ENCODE data around the gene GOLGA6A. TPM values are rescaled to one million over a fixed set of nuclear protein-coding genes. Genes with fewer than 3 reads are reported as not detected.
"Not testable (repeated sequence)": the region's sequence is repeated elsewhere in the genome, so short reads cannot be mapped to it uniquely, and the experiment has no call there.

The GOLGA6A gene
- total and polyA plus RNA-seq, 2 donors, result 0.06 TPM; not detected in 1

DNA sequence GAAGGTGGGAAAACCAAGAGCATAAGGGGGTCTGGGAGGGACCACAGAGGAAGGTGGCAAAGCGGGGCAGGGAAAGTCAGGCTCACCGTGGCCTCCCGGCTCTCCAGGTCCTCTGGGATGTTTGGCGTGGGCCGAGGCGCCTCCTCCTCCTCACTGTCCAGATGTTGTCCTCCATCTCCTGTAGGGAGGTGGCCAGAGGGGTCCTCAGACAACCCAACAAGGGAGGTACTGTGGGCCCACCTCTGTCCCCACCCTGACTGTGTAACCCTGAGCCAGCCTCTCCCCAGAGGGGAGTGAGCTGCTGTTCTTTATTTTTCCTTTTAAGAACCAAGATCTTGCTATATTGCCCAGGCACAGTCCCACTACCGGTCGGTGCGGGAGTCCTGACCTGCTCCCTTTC is 10.2 kb downstream of the GOLGA6A start:
- H3K27ac ChIP-seq (ENCODE audit: low read depth); H3K4me3 ChIP-seq (ENCODE audit: low read depth, low read length); H3K36me3 ChIP-seq (ENCODE audit: insufficient read depth); H3K4me1 ChIP-seq (ENCODE audit: insufficient read depth); DNase-seq (ENCODE audit: extremely low spot score): not testable (repeated sequence)
- no CpG with 5 or more reads among the region's 9 CpGs for WGBS

DNA sequence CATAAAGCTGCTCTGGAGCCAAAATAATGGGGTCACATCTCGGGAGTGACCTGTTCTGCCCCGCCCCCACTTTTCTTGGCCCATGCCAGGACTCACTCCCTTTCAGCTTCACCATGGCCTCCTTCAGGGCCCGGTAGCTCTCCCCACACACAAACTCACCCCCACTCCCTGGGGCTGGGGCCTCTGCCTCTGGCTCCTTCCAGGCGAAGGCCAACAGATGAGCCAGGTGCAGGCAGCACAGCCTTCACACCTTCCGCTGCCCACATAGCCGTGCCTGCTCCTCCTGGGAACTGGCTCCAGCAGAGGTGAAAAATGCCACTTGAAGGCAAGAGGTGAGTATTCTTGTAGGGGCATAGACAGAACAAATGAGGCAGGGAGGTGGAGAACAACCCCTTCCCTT is 10.7 kb downstream of the GOLGA6A start:
- not testable (repeated sequence) for H3K4me1 ChIP-seq (ENCODE audit: insufficient read depth); DNase-seq (ENCODE audit: extremely low spot score); H3K36me3 ChIP-seq (ENCODE audit: insufficient read depth); H3K4me3 ChIP-seq (ENCODE audit: low read depth, low read length); H3K27ac ChIP-seq (ENCODE audit: low read depth)
- WGBS, result 89% methylated on average over 4 of the region's 6 CpGs

DNA sequence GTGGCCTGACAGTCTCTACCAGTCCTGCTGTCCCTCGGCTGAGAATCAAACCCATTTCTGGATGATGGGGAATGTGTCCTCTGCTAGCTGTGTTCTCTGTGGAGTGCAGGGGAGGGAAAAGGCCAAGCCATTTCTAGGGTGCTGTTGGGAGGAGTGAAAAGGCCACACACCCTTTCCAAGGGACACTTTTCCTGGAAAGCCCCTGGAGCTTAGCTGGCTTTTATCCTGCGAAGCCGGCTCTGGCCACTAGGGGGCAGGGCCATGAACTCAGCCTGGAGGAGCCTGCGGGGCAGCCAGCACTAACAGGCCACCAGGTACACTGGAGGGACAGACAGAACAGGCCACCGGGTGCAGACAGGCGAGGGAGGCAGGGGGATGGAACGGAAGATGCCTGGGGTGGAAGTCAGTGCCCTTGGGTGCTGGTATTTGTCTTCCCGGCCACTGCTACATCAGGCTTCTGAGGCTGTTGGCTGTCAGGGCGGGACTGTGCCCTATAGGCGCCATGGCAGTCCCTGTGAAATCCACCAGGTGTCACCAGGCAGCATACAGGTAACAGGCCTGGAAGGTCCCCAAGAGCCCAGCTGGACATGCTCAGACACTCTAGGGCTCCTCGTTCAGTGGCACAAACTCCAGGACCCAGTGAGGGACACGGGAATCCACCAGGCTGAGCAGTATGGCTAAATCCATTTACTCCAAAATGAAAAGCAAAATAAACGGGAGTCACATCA is 16.5 kb downstream of the GOLGA6A start:
- DNase-seq (ENCODE audit: extremely low spot score); H3K27ac ChIP-seq (ENCODE audit: low read depth); H3K36me3 ChIP-seq (ENCODE audit: insufficient read depth); H3K4me1 ChIP-seq (ENCODE audit: insufficient read depth); H3K4me3 ChIP-seq (ENCODE audit: low read depth, low read length): not testable (repeated sequence)
- WGBS, result 28% methylated on average over 7 of the region's 13 CpGs

DNA sequence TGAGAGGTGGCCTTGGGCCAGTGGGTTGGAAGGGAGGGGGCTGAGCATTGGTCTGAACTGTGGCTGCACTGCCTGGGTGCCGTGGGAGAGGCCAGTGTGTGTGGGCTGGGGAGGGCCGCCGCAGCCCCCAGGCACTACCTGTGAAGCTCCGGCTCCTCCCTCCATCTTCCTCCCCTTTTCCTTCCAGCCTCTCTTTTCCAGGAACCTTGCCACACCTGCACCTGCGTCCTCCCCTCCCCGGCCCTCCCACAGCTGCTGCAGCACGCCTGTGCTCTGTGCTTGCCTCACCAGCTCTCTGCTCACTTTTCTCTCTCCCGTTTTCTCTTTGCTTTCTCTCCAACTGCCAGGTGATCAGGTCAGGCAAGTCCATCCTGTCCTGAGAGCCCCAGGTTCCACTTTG is 17.5 kb downstream of the GOLGA6A start:
- 83% methylated on average over 8 of the region's 8 CpGs for WGBS
- DNase-seq (ENCODE audit: extremely low spot score); H3K4me3 ChIP-seq (ENCODE audit: low read depth, low read length); H3K4me1 ChIP-seq (ENCODE audit: insufficient read depth); H3K27ac ChIP-seq (ENCODE audit: low read depth); H3K36me3 ChIP-seq (ENCODE audit: insufficient read depth): not testable (repeated sequence)

DNA sequence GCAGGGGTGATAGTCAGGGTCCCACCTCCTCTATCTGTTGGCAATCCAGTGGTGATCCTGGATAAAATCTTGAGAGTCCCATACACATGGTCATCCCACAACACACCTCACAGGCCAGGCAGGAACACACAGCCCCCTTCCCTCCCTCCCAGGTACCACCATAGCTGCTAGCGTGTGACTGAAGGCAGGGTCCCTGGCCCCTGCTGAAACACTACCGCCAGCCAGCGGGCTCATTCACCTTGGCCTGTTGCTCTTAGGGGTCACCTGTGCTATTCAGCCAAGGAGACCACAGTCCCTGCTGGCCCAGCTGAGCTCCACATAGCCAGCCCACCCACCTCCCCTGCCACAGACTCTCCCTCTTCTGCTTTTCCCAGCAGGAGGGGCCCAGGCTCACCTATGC is 18.2 kb downstream of the GOLGA6A start:
- DNase-seq (ENCODE audit: extremely low spot score); H3K27ac ChIP-seq (ENCODE audit: low read depth); H3K4me3 ChIP-seq (ENCODE audit: low read depth, low read length); H3K36me3 ChIP-seq (ENCODE audit: insufficient read depth); H3K4me1 ChIP-seq (ENCODE audit: insufficient read depth): not testable (repeated sequence)
- 97% methylated on average over 3 of the region's 3 CpGs for WGBS

DNA sequence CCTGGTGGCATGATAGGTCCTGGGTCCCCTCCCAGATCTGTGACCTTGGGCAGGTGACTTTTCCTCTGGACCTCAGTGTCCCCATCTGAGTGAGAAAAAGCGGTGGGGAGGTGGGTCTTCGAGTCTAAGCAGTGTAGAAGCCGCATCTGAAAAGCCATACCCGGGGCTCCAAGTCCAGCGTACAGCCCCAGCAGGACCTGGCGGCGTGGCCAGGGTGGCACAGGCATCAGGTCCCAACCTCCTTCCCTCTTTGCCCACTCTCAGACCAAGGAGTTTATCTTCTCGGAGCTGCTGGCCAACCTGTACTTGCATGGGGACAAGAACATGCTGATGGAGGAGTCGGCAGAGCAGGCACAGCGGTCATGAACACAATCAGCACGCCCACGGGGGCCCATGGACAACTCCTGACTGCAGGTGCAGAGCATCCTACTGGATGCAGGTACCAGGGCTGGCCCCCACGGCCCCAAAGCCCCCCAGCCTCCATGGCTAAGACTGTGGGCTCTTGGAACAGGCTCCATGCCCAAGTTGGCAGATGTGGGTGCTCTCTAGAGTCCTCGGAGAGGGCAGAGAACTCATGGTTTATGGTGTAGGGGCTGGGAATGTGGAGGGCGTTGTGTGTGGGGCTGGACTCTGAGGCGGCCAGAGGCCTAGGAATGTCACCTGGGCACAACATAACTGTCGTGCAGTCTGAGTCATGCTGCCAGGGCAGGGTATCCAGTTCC is 18.8 kb downstream of the GOLGA6A start:
- not testable (repeated sequence) for H3K36me3 ChIP-seq (ENCODE audit: insufficient read depth); H3K27ac ChIP-seq (ENCODE audit: low read depth); H3K4me3 ChIP-seq (ENCODE audit: low read depth, low read length); DNase-seq (ENCODE audit: extremely low spot score); H3K4me1 ChIP-seq (ENCODE audit: insufficient read depth)
- WGBS, result 73% methylated on average over 10 of the region's 17 CpGs

DNA sequence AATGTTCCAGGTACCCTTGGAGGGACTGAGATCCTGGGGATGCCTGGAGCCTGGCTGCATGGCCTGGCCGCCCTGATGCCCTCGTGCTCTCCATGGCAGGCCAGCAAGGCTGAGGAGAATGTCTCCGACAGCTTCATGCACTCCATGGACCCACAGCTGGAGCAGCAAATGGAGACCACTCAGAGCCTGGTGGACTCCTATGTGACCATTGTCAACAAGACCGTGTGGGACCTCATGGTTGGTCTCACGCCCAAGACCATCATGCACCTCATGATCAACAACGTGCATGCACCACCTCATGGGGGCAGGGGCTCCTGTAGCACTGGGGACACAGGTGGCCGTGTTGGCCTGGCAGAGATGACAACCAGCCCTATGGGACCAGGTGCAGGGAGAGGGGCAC is 19.7 kb downstream of the GOLGA6A start:
- no peak overlapping the region for H3K27ac ChIP-seq (ENCODE audit: low read depth)
- no peak for DNase-seq (ENCODE audit: extremely low spot score)
- no peaks in the 10 kb centered on the region for H3K4me1 ChIP-seq (ENCODE audit: insufficient read depth)
- 90% methylated on average over 7 of the region's 7 CpGs for WGBS
- H3K4me3 ChIP-seq (ENCODE audit: low read depth, low read length), result no peak overlapping the region
- no peaks in the 10 kb centered on the region for H3K36me3 ChIP-seq (ENCODE audit: insufficient read depth)

DNA sequence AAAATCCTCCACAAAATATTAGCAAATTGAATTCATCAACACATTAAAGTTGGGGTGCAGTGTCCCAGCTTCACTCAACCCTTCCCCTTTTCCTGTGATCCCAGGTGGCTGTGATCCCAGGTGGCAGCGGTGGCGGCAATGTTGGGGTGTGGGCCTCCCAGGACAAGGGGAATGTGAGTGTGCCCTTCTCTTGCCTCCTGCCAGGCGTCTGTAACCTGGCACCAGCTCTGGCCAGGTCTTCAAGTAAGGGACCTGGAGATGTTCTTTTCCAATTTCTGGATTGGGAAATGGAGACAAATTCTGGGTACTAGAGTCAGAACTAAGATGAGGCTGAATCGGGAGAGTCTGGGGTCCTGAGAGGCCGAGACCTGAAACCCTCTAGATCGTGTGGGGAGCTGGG is 20.1 kb downstream of the GOLGA6A start:
- Histone ChIP-seq H3K36me3 (ENCODE audit: insufficient read depth) (no peaks in the 10 kb centered on the region), H3K4me1 (ENCODE audit: insufficient read depth) (no peaks in the 10 kb centered on the region), H3K27ac (ENCODE audit: low read depth) (no peak overlapping the region), H3K4me3 (ENCODE audit: low read depth, low read length) (no peak overlapping the region)
- DNase-seq (ENCODE audit: extremely low spot score), result no peak
- 94% methylated on average over 6 of the region's 6 CpGs for WGBS

DNA sequence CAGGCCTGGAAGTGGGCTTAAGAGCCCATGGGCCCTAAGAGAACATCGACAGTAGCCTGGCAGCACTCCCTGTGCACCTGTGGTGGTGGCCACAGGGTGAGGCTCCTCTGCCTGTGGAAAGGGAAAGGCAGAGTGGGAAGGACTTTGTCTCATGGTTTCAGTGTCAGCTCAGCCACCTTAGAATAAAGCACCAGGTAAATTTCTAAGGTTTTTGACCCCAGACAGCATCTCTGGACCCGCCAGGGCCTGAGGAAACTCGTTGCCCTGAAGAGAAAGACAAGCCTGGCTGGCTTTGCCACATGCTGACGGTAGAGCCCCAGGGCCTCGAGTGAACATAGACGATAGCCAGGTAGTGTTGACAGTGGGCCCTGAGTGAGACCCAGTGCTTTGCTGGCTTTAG is 22.1 kb downstream of the GOLGA6A start:
- no peaks in the 10 kb centered on the region for H3K4me1 ChIP-seq (ENCODE audit: insufficient read depth)
- H3K4me3 ChIP-seq (ENCODE audit: low read depth, low read length), result no peak overlapping the region
- no peak overlapping the region for H3K27ac ChIP-seq (ENCODE audit: low read depth)
- no peak for DNase-seq (ENCODE audit: extremely low spot score)
- no peaks in the 10 kb centered on the region for H3K36me3 ChIP-seq (ENCODE audit: insufficient read depth)
- 73% methylated on average over 6 of the region's 6 CpGs for WGBS

DNA sequence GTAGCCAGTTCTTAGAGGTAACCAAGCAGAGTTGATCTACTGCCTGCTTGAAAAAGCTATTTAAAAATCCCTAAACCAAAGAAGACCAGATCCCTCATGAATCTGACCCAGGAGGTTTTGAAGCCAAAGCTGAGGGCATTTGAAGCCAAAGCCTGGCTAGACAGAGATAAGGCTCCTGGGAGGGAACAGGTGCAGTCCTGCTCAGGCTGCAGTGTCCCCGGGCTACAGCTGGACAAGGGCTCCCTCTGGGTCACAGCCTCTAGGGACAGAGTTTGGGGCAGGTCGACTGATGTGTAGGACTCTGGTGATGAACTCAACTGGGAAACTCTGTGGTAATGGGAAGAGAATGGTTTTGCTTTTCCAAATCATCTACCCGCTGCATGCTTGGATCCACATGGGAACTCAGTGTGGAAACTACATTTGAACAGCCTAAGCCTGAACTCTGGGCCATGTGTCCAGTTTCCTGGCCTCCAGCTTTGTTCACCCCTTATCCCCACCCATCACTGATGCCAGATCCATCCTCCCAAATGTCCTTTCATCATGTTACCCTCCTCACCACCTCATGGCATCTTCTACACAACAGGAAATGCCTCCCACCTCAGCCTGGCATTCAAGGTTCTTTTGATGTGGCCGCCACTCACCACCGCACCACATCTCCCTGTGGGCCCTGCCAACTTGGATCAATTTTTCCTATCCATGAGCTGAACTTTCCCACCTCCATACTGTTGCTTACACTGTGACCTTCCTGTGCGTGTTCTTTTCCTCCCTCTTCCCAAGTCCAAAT is 23.1 kb downstream of the GOLGA6A start:
- not testable (repeated sequence) for H3K27ac ChIP-seq (ENCODE audit: low read depth); H3K36me3 ChIP-seq (ENCODE audit: insufficient read depth); DNase-seq (ENCODE audit: extremely low spot score); H3K4me3 ChIP-seq (ENCODE audit: low read depth, low read length); H3K4me1 ChIP-seq (ENCODE audit: insufficient read depth)
- WGBS, result 92% methylated on average over 6 of the region's 6 CpGs

DNA sequence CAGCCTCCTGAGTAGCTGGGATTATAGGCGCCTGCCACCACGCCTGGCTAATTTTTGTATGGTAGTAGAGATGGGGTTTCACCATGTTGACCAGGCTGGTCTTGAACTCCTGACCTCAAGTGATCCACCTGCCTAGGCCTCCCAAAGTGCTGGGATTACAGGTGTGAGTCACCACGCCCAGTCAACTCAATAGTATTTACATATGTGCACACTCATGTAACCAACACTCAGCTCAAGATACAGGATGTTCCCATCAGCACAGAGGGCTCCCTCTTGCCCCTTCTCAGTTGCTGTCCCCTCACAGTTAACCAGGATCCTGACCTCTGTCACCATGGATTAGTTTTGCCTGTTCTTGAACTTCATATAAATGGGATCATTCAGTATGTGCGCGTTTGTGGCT is 26.0 kb downstream of the GOLGA6A start:
- WGBS, result 90% methylated on average over 5 of the region's 5 CpGs
- H3K27ac ChIP-seq (ENCODE audit: low read depth); H3K4me1 ChIP-seq (ENCODE audit: insufficient read depth); H3K4me3 ChIP-seq (ENCODE audit: low read depth, low read length); DNase-seq (ENCODE audit: extremely low spot score); H3K36me3 ChIP-seq (ENCODE audit: insufficient read depth): not testable (repeated sequence)

DNA sequence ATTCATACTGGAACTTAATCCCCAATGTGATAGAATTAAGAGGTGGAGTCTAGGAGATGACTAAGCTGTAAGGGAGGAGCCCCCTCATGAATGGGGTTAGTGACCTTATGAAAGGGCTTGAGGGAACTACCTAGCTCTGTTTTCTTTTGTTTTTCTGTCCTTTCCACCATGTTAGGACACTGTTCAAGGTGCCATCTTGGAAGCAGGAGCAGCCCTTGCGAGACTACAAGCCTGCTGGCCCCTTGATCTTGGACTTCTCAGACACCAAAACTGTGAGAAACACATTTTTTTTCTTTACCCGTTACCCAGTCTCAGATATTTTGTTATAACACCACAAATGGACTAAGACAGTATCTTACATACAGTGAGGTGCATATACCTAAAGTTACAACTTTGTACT is 26.5 kb downstream of the GOLGA6A start:
- 92% methylated on average over 2 of the region's 2 CpGs for WGBS
- DNase-seq (ENCODE audit: extremely low spot score), result no peak
- Histone ChIP-seq H3K36me3 (ENCODE audit: insufficient read depth) (no peaks in the 10 kb centered on the region), H3K4me3 (ENCODE audit: low read depth, low read length) (no peak overlapping the region), H3K27ac (ENCODE audit: low read depth) (no peak overlapping the region), H3K4me1 (ENCODE audit: insufficient read depth) (no peaks in the 10 kb centered on the region)

DNA sequence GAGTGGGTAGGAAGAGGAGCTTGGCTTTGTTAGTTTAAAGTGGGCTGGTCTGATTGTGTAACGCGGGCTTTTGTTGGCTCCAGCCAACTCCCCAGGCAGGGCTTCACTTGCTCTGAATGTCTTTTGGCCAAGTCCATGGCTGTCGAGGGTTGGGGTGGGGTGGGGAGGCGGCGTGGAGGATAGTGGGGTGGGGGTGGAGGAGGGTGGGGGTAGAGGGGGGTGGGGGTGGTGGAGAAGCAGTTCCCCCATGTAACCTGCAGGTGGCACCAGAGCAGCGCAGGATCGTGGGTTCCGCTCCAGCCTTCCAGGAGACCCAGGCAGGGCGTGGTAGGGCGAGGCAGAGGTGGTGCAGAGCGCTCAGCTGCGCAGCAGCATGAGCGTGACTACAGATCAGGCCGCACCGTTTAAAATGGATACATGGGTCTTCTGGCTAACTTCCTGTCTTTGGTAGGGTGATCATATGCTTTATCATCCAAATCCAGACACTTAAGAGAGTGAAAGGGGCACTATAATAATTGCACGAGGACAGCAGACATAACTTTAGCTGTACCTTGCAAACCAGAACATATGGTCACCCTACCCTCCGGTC is 28.3 kb downstream of the GOLGA6A start:
- no peak for DNase-seq (ENCODE audit: extremely low spot score)
- no peak overlapping the region for H3K27ac ChIP-seq (ENCODE audit: low read depth)

More for the DNA sequence above, 28.3 kb downstream of the GOLGA6A start:
- Histone ChIP-seq H3K36me3 (ENCODE audit: insufficient read depth) (no peaks in the 10 kb centered on the region), H3K4me3 (ENCODE audit: low read depth, low read length) (no peak overlapping the region), H3K4me1 (ENCODE audit: insufficient read depth) (no peaks in the 10 kb centered on the region)
- 7% methylated on average over 17 of the region's 17 CpGs for WGBS

All from urinary bladder (tissue), 4 donors.